NCI-H1930 (cell line): ENCODE data around the gene LRMDA.

Source experiments
- DNase-seq, 2 experiments: peaks; one replicate each; lab custom pipeline; 2025; lab: John Stamatoyannopoulos, UW

Gene LRMDA

GRCh38 chr10:76172020-76172419, 740.6 kb downstream of the LRMDA start:
- DNase-seq: no peak

DNA sequence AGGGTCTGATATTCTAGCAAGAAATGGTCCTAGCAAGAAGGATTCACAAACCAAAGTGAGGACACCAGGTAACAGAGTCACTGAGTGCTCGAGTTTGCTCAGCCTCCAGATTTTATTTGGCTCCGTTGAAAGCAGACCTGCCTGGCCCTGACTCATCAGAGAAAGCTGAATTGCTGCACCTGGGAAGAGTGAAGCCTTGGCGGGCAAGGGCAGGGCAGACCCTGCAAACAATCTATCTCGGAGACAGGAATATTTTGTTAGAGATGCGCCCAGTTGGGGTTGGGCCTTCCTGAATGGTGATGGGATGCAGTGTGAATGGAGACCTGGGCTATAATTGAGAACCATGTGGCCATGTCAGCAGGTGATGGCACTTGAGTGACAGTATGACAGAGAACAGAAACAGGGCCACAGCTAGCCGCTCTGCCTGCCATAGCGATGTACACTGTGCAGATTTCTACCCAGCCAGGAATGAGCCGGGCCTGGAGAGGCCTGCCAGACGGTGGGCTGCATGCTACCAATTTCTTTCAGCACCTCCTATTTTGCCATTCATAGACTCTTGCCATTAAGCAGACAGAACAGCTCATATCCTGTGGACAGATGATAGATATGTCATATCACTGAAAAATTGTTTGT, 744.2 kb downstream of the LRMDA start:
- DNase-seq: no peak

DNA sequence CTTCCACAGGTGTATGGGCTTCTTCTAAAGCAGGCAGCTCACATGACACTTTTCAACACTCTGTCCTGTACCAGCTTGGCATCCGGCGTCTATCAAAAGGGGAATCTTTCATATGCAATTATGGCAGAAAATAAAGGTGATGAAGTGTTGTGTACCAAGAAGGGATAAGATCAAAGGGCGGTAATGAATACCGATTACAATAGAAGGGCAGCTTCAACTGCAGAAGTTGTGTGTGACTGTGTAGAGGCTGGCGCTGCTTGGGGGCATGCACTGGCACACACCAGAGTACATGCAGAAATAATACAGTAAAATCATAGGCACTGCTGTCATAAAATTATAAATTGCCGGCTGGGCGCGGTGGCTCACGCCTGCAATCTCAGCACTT, 744.7 kb downstream of the LRMDA start:
- no peak for DNase-seq

DNA sequence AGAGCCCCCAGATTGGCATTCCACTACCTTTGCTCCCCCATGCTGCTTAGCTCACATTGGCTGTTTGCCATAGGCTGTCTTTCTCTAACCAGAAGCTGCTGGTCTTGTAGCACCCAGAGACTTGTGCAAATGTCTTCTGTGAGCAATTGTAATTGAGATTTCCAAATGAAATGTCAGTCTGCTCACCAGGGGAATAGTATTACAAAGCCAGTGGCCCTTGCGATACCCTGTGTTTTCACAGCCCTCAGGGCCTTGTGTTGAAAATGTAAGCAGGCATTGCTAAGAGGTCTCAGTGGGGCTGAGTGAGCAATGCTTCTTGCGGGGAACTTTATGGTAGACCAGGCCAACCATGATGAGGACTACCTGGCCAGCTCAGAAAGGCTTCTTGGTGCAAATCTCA, 746.5 kb downstream of the LRMDA start:
- no peak for DNase-seq

- DNase-seq: no peak
These were observed 747.3 kb downstream of the LRMDA start for GRCh38 chr10:76178532-76179292.

DNA sequence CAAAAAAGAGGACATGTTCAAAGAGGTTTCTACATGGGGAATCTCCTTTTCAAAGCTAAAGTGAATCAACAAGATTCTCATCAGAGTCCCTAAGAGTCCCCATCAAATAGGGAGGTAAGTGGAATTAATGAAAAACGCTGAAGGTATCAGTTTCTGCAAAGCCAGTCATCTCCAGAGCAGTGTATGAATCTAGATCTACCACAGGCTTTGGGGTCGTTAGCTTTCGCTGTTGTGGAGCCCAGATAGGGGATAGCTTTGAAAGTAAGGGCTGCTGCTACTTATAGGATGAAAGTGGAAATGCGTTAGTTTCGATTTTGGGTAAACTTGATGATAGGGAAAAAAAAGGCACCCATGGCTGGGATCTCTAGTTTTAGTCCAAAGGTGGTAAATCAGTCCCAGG, 748.4 kb downstream of the LRMDA start:
- DNase-seq: no peak

DNA sequence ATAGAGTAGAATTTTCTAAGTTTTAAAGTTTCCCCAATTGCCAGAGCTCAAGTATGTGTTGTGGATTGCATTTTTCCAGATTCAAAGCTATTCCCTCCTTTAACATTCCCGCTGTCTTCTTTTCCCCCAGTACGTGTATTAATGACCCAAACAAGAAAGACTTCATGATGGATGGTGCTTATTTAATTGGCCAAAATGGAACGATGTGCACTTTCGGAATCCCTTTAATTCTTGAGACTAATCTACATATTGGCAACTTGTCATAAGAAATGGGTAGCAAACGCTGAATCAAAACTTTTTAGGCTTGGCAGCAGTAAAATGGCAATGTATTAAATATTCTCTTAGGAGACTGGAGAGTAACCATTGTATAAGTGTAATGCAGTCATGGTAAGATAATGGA, 753.2 kb downstream of the LRMDA start:
- no peak for DNase-seq

- DNase-seq: no peak
These were observed 754.3 kb downstream of the LRMDA start for GRCh38 chr10:76185471-76186301.

- no peak for DNase-seq
These were observed 756.8 kb downstream of the LRMDA start for GRCh38 chr10:76188216-76188615.

- peak; percentile 37 to 56 for DNase-seq
These were observed 759.3 kb downstream of the LRMDA start for GRCh38 chr10:76190634-76191270.

- no peak for DNase-seq
These were observed 759.9 kb downstream of the LRMDA start for GRCh38 chr10:76191336-76191735.

GRCh38 chr10:76192151-76192550, 760.7 kb downstream of the LRMDA start:
- DNase-seq: no peak

GRCh38 chr10:76192694-76193320, 761.4 kb downstream of the LRMDA start:
- DNase-seq: no peak

- no peak for DNase-seq
These were observed 764.4 kb downstream of the LRMDA start for GRCh38 chr10:76195654-76196390.

GRCh38 chr10:76197293-76197692, 765.9 kb downstream of the LRMDA start:
- DNase-seq: no peak

DNA sequence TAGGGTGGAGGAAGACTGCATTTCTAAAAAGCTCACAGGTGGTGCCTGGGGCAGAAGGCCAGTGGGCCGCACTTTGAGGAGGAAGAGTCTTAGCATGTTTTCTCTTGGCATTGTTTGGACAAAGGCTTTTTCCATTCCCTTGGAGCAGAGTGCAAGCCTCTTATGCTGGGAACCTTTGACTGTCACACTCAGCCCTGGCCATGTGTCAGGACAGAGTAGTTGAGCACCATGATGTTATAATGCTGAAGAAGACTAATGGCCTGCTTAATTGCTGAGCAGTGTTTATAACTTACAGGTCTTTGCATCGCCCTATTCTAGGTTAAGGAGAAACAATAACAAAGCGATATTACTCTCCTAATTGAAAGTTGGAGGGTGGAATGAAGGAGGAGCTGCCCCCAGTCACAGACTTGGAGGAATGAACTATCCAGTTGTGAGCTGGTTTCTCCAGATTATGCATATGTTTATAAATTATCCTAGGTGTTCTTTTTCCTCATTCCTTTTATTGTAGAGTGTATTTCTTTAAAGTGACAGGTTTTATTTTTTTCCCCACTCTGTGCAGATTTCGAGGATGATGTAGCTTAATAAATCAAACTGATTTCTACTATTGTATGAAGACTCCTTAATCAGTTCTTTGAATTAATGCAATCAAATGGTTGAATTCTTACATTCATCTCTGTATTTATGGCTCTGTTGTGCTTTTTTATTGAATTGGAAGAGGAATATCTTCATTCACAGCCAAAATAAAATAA, 767.0 kb downstream of the LRMDA start:
- DNase-seq: no peak

GRCh38 chr10:76201962-76202361, 770.5 kb downstream of the LRMDA start:
- DNase-seq: no peak

DNA sequence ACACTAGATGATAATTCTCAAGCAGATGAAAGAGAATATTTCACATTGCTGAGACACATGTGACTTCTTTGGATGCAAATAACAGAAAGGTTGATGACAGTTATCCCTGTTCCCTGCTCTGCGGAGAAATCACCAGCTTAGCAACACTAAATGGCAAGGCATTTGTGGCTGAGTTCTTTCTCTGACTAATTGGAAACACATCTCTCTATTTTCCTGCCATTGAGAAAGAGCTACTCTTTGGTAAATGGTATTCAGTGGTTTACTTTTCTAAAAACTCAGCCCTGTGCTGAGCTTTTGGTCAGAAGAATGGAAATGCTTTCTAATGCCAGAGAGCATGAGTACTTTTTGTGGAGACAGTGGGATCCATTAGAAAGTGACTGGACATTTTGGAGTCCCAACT, 771.4 kb downstream of the LRMDA start:
- DNase-seq: no peak

DNA sequence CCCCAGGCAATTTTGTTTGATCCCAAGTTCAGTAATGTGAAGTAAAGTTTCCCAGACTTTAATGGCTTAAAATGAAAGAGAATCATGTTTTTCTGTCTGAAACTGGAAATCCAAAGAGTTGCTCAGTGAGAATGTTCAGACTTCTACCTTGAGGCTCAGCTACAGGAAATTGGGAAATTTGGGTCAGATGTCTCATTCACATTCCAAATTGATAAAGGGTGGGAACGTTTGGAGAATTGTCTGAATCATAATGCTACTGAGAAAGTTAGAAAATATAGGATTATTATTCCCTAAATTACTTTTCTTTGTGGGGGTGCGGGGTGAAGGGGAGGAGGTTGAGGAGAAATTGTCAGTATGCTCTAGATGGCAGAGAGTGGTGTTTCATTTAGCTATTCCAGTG, 773.9 kb downstream of the LRMDA start:
- no peak for DNase-seq

GRCh38 chr10:76206797-76207352, 775.5 kb downstream of the LRMDA start:
- DNase-seq: no peak
